CD14-positive monocyte (primary cell): ENCODE data around the gene GDPGP1. TPM values are rescaled to one million over a fixed set of nuclear protein-coding genes. Genes with fewer than 3 reads are reported as not detected.

ENCODE experiments used
- DNase-seq, 3 donors: peaks; one replicate each; pipeline ENCODE4 v3.0.0-alpha.2; 2011 to 2022
- H2AFZ ChIP-seq: 2 replicates; pipeline ENCODE4 v1.6.0; 2012; ENCODE audit warnings: mild to moderate bottlenecking, low read depth, low read length, inconsistent platforms; ENCODE audit not compliant: insufficient read depth, poor library complexity, severe bottlenecking
- H3K27ac ChIP-seq, 2 donors: 1 replicate in 1 of 2; 2 replicates in 1 of 2; pipeline ENCODE4 v1.5.1; 2012 to 2013; ENCODE audit warnings: low read length in 2 of 2, control low read depth in 1 of 2, inconsistent platforms in 1 of 2, low read depth in 1 of 2, mild to moderate bottlenecking in 1 of 2
- H3K27me3 ChIP-seq, 2 donors: one replicate each; pipeline versions ENCODE4 v1.6.0 to v1.6.1; 2011 to 2013; ENCODE audit warnings: low read length in 2 of 2; ENCODE audit not compliant: control insufficient read depth in 2 of 2, insufficient read depth in 2 of 2
- H3K36me3 ChIP-seq, 2 donors: replicated peaks in 1 of 2; 1 replicate in 1 of 2; 2 replicates in 1 of 2; pipeline versions ENCODE4 v1.5.1 to v1.6.1; 2012 to 2013; ENCODE audit warnings: low read length in 2 of 2, control low read depth in 1 of 2, inconsistent platforms in 1 of 2, mild to moderate bottlenecking in 1 of 2; ENCODE audit not compliant: insufficient read depth in 2 of 2, control insufficient read depth in 1 of 2
- H3K4me1 ChIP-seq, 2 donors: 1 replicate in 1 of 2; 2 replicates in 1 of 2; pipeline versions ENCODE4 v1.5.1 to v1.6.1; 2012 to 2013; ENCODE audit warnings: low read length in 2 of 2, control low read depth in 1 of 2, inconsistent platforms in 1 of 2, mild to moderate bottlenecking in 1 of 2, moderate library complexity in 1 of 2; ENCODE audit not compliant: insufficient read depth in 2 of 2, control insufficient read depth in 1 of 2
- H3K4me2 ChIP-seq: replicated peaks from 2 replicates; pipeline ENCODE3; 2012; ENCODE audit warnings: low read length, moderate library complexity, mild to moderate bottlenecking; ENCODE audit not compliant: poor library complexity, severe bottlenecking; ENCODE audit errors: extremely low read depth
- H3K4me3 ChIP-seq, 3 experiments: fragments of 200-600 bp in 1 of 3; sonication (generic) in 1 of 3; replicated peaks in 1 of 3; 1 replicate in 2 of 3; 2 replicates in 1 of 3; pipeline ENCODE4 v1.5.1; 2011 to 2013; ENCODE audit warnings: low read length in 3 of 3, mild to moderate bottlenecking in 3 of 3, control low read depth in 2 of 3, low read depth in 2 of 3, inconsistent platforms in 1 of 3, moderate library complexity in 1 of 3
- H3K79me2 ChIP-seq: 2 replicates; pipeline ENCODE4 v1.6.0; 2012; ENCODE audit warnings: mild to moderate bottlenecking, control low read depth, inconsistent platforms, low read length, moderate library complexity; ENCODE audit not compliant: insufficient read depth
- H3K9ac ChIP-seq: 2 replicates; pipeline ENCODE4 v1.6.0; 2017; ENCODE audit warnings: low read length, mild to moderate bottlenecking; ENCODE audit not compliant: insufficient read depth, poor library complexity, severe bottlenecking
- H3K9me3 ChIP-seq, 2 donors: replicated peaks in 1 of 2; 1 replicate in 1 of 2; 2 replicates in 1 of 2; pipeline versions ENCODE4 v1.5.1 to v1.6.1; 2012 to 2013; ENCODE audit warnings: low read length in 2 of 2, control low read depth in 1 of 2; ENCODE audit not compliant: control insufficient read depth in 1 of 2, insufficient read depth in 1 of 2
- H4K20me1 ChIP-seq: 2 replicates; pipeline ENCODE4 v1.6.0; 2012; ENCODE audit warnings: mild to moderate bottlenecking, low read length, control low read depth, moderate library complexity; ENCODE audit not compliant: insufficient read depth
- H3K27ac Mint-ChIP-seq, 7 donors: one replicate each; pipeline ENCODE4 v1.8.0; 2020; ENCODE audit warnings: mild to moderate bottlenecking in 7 of 7, mixed read lengths in 7 of 7, moderate library complexity in 6 of 7, inconsistent platforms in 2 of 7
- H3K27me3 Mint-ChIP-seq, 3 donors: one replicate each; pipeline ENCODE4 v1.8.0; 2021 to 2022; ENCODE audit warnings: low read depth in 3 of 3, mild to moderate bottlenecking in 3 of 3, mixed read lengths in 3 of 3, moderate library complexity in 3 of 3, inconsistent platforms in 1 of 3
- H3K36me3 Mint-ChIP-seq, 2 donors: one replicate each; pipeline ENCODE4 v1.8.0; 2020; ENCODE audit warnings: mixed read lengths in 2 of 2, inconsistent platforms in 1 of 2, mild to moderate bottlenecking in 1 of 2
- H3K4me1 Mint-ChIP-seq: one replicate; pipeline ENCODE4 v1.8.0; 2020; ENCODE audit warnings: mild to moderate bottlenecking, mixed read lengths
- H3K4me3 Mint-ChIP-seq, 2 donors: one replicate each; pipeline ENCODE4 v1.8.0; 2020; ENCODE audit warnings: mild to moderate bottlenecking in 2 of 2, mixed read lengths in 2 of 2, moderate library complexity in 1 of 2
- H3K9me3 Mint-ChIP-seq, 7 donors: one replicate each; pipeline ENCODE4 v1.8.0; 2020 to 2022; ENCODE audit warnings: mixed read lengths in 7 of 7, mild to moderate bottlenecking in 6 of 7, moderate library complexity in 6 of 7, inconsistent platforms in 2 of 7
- CTCF ChIP-seq: fragments of 200-600 bp; IDR thresholded peaks from one replicate; pipeline ENCODE4 v1.8.0; 2022; ENCODE audit warnings: antibody characterized with exemption, mild to moderate bottlenecking
- WGBS: methylation state at CpG from one replicate; pipeline ENCODE4 v1.1.5; 2013; ENCODE audit warnings: missing lambda C conversion rate; ENCODE audit not compliant: insufficient coverage; 5-methylcytosine and 5-hydroxymethylcytosine counted together
- intact Hi-C, 2 donors: fragments of 100-400 bp; cut with micrococcal nuclease; formaldehyde crosslinking; loops; one replicate each; pipeline versions ENCODE4 v1.15.0 to v1.15.1; 2023
- polyA plus RNA-seq, 3 donors: library from polyadenylated mRNA; depleted of rRNA in 1 of 3; unstranded in 2 of 3; stranded (reverse) in 1 of 3; fragments of 300-500 nt in 2 of 3; fragments of >200 nt in 1 of 3; fragmentation: Illumina TruSeq in 2 of 3; gene quantifications; 1 replicate in 2 of 3; 2 replicates in 1 of 3; pipeline ENCODE4 v1.2.3, GENCODE V29; 2012 to 2021

The GDPGP1 gene
- polyA plus RNA-seq, 3 donors: 0.53 to 3.3 (median 0.91) TPM

- intact Hi-C loops: no loop called here
- Histone ChIP-seq H3K4me2 (peak overlapping the region; percentile 63), H3K4me1 (peaks cover 71 to 81% of the 10 kb centered on the region in 2 donors), H4K20me1 (peaks cover 83% of the 10 kb centered on the region), H3K9me3 (no peaks in the 10 kb centered on the region), H3K36me3 (peaks cover 0 to 18% of the 10 kb centered on the region in 2 donors), H2AFZ (no peak overlapping the region), H3K79me2 (peaks cover 88% of the 10 kb centered on the region), H3K9ac (no peak overlapping the region), H3K4me3 (peak overlapping the region in 1 of 3 experiments; percentile 64), H3K27me3 (no peaks in the 10 kb centered on the region), H3K27ac (peak overlapping the region; percentile 35 to 70)
- H3K27ac Mint-ChIP-seq: peak overlapping the region; percentile 75 to 92 (median 84)
- WGBS: 18% methylated on average over 5 of the region's 7 CpGs
- peaks cover 0 to 4% (median 0%) of the 10 kb centered on the region in 7 donors for H3K9me3 Mint-ChIP-seq
- H3K4me1 Mint-ChIP-seq: peaks cover 81% of the 10 kb centered on the region
- TF ChIP-seq CTCF: no peak
- H3K4me3 Mint-ChIP-seq: peak overlapping the region; percentile 63 to 83
- peaks cover 16 to 28% of the 10 kb centered on the region in 2 donors for H3K36me3 Mint-ChIP-seq
- H3K27me3 Mint-ChIP-seq: no peaks in the 10 kb centered on the region
- DNase-seq: peak; percentile 54 to 72 (median 68)
Measured at GRCh38 chr15:90191794-90192509, 42.1 kb upstream of the GDPGP1 start.

DNA sequence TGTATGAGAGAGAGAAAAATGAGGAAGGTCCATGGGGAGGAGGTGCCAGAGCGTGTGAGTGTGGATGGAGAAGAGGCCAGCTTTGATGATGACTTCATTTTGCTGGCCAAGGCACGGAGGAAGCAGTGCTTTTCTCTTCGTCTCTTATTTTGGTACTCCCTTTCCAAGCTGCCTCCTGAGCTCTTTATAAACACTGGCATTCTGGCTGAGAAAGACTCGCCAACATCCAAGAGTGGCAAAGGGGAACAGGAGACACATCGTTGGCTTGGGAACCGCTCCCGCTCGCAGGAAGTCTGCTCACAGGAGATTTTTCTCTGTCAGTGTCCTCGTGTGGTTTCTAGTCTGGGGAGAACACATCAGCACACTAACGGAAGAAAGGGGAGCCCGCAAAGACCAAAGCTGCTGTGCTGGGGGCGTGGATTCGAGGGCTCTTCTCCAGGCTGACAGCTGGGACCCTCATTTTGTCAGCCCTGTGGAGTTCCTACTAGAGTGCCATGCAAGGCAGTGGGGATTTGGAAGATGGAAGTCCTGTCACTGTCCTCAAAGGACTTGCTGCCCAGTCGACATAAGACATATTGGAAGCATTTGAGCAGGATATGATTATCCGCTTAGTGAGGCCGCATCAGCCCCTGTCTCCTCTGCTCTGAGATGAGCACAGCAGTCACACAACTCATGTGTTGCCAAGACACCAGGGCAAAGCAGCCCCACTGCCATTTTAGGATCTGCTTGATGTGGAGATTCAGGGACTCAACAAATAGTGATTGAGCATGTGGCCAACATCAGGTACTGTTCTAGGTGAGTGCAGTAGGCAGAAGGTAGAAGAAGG is 40.8 kb upstream of the GDPGP1 start:
- peak overlapping the region; percentile 70 to 72 for H3K4me3 Mint-ChIP-seq
- peak overlapping the region; percentile 63 for H3K4me2 ChIP-seq
- peak overlapping the region; percentile 72 to 93 (median 91) for H3K27ac Mint-ChIP-seq
- peak overlapping the region in 2 of 3 experiments; percentile 8 to 64 for H3K4me3 ChIP-seq
- peaks cover 60 to 69% of the 10 kb centered on the region in 2 donors for H3K4me1 ChIP-seq
- WGBS: 18% methylated on average over 16 of the region's 16 CpGs
- peaks cover 18 to 31% of the 10 kb centered on the region in 2 donors for H3K36me3 Mint-ChIP-seq
- peak overlapping the region; percentile 69 for H2AFZ ChIP-seq
- peak; percentile 58 to 70 (median 61) for DNase-seq
- H3K4me1 Mint-ChIP-seq: peaks cover 69% of the 10 kb centered on the region
- H3K36me3 ChIP-seq: peaks cover 0 to 19% of the 10 kb centered on the region in 2 donors
- intact Hi-C loops: no loop called here
- H3K79me2 ChIP-seq: peaks cover 85% of the 10 kb centered on the region
- no peaks in the 10 kb centered on the region for H3K27me3 Mint-ChIP-seq
- peaks cover 0 to 4% (median 0%) of the 10 kb centered on the region in 7 donors for H3K9me3 Mint-ChIP-seq
- H3K27me3 ChIP-seq: no peaks in the 10 kb centered on the region
- TF ChIP-seq CTCF: no peak
- H4K20me1 ChIP-seq: peaks cover 86% of the 10 kb centered on the region
- no peaks in the 10 kb centered on the region for H3K9me3 ChIP-seq
- peak overlapping the region; percentile 53 for H3K9ac ChIP-seq
- H3K27ac ChIP-seq: peak overlapping the region; percentile 73 to 90
